HG02763 (cell line): ENCODE results near the gene TMEM86A.
A peak's percentile ranks its signal among the peaks of the same experiment; 100 is the strongest.

Experiments
- ATAC-seq: cut with Tn5 transposase; IDR thresholded peaks from one replicate; pipeline ENCODE4 v1.9.1; 2021; ENCODE audit warnings: mild to moderate bottlenecking, moderate library complexity; ENCODE audit not compliant: unreplicated experiment

Gene TMEM86A

DNA sequence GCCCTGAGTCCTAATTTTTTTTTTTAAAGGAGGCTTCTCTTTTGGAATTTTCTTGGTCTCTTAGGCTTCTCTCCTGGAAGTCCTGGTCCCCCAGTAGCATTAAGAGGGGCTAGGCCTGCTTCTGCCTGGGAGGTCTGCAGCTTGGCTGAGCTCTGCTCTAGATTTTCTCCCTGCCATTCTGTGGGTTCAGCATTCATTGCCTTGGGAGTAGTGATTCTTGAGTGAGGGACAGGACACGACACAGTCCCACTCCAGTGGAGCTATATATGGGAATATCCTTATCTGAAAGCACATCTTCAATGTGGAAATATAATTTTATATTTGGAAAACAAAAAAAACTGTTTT lies 23.7 kb downstream of the TMEM86A start:
- ATAC-seq, result no peak

DNA sequence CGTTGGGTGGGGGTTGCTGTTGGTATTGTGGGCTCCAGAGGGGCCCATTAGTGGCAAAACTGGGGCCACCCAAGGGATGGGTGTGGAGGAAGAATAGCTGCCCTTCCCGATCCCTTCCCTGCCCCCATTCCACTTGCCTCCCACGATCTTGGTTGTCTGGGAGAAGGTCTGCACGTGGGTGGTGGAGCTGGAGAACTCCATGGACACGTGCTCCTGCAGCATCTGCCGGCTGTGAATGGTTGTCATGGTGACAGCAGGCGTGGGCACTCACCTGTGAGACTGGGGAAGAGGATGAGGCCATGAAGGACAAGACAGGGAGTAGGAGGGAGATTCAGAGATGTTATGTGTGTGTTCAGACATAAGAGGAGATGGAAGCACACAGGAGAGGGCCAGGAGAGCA lies 25.4 kb downstream of the TMEM86A start:
- no peak for ATAC-seq

DNA sequence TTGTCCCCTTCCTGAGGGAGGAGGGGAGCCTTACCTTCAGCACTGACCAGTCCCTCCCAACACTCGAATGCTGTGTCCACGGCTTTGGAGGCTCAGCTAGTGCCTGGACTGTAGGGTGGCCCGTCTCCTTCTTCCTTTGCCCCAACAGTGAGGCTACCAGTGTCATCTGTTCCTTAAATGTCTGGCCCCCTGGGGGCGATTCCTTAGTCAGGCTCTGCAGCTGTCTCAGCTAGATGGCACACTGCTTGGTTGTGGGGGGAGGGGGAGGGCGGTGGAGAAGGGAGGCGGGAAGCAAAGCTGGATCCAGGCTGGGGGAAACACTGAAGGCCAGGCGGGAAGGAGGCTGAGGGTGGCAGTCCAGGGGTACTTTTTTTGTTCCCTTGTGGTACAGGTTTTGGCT lies 27.5 kb downstream of the TMEM86A start, which contains the start of gene IGSF22:
TSS of gene IGSF22 (minus strand) at position 149 of the 400 bp plus-strand sequence. CDS start 1,952 bp downstream, outside the sequence.
- no peak for ATAC-seq

DNA sequence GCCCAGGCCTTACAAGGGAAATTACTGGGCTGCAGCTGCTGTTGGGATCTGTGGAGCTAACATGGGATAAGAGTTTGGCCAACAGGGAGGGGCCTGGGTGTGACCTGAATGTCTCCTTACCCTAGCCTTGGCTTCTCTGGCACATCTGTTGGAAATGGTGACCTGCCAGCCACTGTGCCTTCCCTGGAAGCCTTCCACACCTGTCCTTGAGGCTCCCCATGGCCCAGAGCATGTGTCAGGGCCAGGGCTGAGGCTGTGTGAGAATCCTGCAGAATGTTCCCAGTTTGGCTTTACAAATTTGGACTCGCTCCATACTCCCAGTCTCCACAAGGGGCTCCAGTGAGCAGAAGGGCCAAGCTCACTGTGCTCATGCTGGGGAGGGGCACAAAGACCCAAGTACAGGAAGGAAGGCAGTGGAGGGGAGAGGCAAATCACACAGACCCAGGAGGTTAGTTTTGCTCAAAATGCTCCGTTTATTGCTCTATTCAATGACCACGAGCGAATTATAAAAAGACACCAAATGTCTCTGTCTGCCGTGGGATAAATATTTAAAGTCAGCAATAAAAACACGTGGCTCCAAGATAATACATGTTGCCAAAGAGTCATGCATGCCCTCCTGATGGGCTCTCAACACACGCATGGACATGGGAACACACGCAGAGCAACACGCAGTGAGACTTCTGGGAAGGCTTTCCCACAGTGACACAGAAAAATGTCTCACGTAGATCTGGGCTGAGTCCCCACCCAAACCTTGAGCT lies 29.1 kb downstream of the TMEM86A start:
- ATAC-seq, result no peak

DNA sequence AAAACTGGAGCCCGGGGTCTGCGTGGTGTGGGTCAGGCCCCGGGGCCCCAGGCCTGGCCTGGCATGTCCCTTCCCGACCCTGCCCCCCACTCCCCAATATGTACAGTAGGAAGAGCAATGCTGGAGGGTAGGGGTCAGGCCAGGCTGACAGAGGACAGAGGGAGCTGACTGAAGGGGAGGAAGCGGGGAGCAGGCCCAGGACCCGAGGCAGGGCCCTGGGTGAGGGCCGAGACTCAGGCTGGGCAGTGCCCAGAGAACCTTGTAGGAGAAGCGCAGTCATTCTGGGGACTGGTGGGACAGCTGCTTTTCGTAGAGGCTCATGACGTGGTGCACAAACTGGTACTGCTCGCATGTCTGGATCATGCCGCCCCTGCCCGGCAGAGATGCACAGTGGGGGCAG lies 30.1 kb downstream of the TMEM86A start:
- ATAC-seq, result no peak

DNA sequence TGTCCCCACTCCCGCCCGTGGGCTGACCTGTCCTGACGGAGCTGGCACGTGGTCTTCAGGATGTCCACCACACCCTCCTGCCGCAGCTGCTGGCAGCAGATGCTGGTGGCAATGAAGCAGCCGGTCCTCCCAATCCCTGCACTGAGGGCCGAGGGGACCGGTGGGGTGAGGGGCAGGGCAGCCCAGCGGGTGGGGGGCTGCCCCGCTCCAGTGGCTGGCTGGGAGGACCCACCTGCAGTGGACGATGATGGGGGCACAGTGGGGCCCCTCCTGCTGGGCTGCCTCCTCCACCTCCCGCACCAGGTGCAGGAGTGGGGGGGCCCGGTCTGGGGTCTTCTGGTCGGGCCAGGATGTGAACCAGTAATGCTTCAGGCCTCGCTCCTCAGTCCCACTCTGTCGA lies 30.8 kb downstream of the TMEM86A start:
- no peak for ATAC-seq

DNA sequence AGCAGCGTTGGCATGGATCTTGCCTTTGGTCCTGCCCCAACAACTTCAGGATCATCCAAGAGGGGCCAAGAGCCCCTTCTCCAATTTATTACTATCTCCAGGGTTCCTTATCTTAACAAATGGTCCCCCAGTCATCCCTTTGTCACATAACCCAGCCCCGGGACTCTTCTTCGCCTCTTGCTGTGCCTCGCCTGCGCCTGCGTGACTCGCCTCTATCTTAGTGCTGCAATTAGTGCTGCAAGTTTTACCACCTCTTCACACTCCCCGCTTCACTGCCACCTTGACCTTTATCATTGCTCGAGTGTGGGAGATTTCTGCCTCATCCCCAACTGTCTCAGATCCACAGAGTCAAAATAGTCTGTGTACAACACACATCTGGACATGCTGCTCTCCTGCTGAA lies 31.4 kb downstream of the TMEM86A start:
- no peak for ATAC-seq

DNA sequence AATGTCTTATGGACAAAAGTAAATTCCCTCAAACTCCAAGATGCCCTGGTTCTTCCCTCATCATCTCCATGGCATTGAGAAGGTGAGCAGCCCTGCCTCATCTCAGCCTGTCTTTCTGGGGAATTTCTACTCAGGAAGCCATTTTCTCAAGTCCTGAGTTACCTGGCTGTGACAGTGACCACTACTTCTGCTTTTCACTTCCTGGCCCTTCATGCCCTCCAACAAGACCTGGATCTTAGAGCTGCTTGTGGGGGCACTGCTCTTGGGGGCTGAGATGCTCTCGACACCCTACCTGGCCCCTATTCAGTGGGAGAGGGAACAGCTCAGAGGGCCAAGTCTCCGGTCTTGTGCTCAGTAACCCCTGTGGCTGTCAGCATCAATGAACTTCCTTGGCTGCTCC lies 32.9 kb downstream of the TMEM86A start:
- ATAC-seq, result no peak

DNA sequence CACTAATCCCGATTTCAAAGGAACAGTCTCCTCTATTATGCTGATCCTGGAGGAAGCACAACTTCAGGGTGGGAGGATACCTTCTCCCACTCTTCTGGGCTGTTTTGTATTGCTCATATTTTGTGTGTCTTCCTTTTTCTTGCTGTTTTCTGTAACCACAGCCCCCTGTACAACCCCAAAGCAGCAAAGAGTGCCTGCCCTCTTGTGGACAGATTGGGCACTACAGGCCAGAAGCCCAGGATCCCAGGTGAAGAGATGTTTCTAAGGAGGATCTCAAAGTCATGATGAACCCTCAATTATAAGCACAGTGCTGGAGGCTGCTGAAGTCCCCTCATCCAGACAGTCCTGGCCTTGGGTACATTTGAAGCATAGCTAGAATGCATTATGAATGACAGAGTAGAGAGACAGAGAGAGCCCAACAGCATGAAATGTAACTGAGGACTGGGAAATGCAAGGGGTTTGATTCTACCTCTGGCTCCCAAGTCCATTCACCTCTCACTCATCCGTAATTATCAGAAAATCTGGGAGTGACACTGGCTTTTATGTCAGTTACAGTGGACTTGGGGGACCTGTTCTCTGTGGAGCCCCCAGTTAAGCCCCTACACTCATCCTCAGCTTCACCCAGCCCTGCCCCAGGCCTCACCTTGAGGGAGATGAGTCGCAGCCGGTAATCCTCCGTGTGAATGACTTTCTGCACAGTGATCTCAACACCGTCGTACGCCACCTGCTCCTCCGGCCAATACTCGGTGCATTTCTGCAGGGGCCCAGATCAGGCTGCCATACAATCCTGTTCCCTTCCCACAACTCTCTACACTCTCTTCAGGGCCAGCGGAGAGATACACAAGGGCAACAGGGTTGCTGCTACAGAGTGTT lies 33.6 kb downstream of the TMEM86A start:
- peak; percentile 39 for ATAC-seq

DNA sequence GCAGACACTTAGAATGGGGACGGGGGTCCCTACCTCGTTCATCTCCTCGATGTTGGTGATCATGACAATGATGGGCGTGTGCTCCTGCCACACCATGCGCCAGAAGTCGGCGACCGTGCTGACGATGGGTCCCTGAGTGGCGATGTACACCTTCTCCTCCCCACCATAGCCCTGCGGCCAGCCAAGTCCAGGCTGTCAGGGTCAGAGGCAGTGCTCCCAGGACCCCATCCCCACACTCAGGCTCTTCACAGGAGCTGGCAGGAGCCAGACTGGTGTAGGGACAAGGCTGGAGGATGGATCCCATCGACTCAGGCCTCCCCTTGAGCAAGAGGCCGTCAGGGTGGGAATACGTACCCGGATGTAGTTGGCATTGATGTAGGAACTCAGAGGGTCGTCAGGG lies 34.6 kb downstream of the TMEM86A start:
- ATAC-seq, result no peak

DNA sequence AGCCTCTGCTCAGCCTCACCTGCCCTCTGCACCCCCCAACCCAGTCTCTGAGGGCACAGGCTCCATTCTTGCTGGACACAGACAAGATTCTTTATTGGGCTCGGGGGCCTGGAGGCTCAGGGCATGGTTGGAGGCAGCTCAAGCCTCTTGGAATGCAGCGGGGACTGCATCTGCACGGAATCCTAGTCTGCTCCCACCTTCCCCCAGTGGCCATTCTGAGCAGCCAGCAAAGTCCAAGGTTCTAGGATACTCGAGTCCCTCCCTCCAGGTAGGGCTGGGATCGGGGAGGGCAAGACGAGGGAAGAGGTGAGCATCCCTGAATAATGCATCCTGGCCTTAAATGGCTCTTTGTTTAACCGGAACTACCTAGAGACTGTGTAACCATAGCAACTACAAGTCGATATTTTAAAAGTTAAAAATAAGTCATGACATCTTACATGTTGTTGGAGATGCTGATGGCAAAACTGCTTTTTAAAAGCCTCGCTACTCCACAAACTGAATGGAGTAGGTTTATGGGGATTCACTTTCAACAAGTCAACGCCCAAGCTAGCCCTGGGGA lies 38.1 kb downstream of the TMEM86A start:
- no peak for ATAC-seq

DNA sequence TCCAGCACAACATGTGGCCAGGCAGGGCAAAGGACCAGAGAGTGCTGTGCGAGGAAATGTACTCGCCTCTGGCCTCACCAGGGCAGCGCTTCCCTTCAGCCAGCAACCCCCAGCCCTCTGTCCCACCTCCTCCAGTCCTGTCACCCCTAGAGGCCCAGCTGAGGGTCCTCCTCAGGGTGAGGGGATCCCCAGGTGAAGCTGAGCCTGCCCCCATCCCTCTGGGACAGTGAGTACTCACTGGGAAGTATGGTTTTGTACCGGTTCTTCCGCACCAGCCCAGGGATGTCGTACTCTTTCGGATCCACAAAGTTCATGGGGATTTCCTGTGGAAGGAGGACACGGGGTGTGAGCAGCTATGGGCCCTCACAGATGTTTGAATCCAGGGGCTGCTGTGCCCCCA lies 39.1 kb downstream of the TMEM86A start:
- no peak for ATAC-seq

DNA sequence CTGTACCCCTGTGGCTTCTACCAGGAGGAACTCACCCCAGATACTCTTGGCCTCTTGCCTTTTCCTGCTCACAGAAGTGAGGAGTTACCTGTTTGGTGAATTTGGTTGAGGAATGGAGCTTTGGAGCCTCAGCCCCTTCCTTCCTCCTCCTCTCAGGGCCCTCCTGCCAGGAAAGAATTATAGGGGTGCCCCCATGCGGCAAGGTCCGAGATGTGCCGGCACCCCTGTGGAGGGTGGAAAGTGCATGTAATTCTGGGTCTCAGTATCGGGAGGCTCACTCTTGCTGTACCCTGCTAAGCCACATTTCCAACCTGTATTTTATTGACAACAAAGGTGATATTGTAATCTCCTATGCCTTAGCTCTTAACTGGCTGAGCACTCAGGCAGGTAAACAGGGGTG lies 41.1 kb downstream of the TMEM86A start:
- ATAC-seq, result no peak

DNA sequence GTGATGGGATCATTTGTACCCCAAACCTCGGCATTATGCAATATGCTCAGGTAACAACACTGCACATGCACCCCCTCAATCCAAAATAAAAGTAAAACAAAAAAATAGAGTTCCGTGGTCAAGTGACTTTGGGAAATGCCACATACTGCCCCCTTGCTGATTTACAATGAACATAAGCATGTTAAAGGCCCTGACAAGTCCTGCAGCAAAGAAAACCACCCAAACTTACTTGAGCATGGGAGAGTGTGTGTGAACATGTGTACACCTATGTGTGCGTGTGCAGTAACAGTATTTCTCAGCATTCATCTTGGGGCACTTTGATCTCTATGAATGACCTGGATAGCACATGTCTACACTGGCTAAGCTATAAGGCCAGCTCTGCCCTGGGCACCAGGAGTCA lies 43.2 kb downstream of the TMEM86A start:
- no peak for ATAC-seq

DNA sequence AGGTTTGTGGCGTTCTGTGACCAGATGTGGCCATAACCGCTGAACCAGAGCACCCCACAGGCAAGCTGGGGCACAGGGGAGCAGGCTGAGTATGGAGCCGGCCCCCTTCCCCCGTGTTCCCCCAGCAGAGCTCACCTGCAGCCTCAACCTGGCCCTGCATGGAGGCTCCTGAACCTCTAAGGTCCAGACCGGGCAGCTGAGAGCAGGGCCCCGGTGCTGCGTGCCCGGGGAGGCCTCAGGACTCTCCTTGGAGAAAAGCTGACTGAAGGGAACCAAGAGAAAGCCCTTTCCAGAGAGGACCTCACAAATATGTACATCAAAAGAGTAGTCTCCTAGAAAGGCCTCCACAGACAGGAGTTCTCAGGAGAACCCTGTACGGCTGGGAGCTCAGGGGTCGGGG lies 44.8 kb downstream of the TMEM86A start:
- no peak for ATAC-seq

DNA sequence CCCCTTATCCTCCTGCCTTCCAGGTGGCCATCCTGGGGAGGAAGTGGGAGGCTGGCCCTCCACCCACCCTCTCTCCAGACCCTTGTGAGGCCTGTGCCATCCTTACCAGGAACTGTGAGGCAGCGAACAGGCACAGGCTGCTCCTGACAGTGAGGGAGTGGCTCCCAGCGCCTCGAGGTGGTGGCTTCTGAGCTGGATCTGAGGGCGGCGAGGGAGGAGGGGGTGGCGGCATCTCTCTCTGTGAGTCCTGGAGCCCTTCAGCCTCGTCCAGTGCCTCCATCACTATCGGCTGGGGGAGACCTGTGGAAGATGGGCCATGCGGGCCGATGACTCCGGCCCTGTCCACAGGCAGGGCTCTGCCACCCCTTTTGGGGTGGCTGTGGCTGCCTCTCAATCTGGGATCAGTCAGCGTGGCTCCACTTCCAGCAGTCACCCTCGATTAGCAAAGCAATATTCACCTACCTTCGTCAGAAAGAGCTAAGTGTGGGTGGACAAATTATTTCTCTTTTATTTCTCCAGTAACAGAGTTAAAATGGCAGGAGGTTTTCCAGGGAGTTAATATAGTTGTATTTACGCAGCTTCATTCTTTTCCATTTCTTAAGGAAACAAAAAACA lies 45.4 kb downstream of the TMEM86A start:
- ATAC-seq, result no peak

DNA sequence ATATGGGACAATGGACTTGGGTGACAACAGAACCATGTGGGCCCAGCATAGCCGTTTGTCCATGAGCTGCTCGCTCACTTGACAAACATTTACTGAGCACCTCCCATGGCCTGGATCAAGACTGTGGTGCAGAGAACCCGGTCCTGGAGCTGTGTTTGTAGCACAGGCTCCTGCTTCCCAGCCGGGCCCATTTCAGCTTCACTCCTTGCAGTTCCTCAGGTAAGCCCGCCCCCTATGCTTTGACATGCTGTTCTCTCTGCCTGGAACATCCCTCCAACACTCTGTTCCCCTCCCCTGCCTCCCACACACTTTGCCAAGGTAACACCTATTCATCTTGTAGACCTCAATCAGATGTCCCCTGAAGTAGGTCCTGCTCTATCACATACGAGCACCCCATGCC lies 46.7 kb downstream of the TMEM86A start:
- no peak for ATAC-seq

DNA sequence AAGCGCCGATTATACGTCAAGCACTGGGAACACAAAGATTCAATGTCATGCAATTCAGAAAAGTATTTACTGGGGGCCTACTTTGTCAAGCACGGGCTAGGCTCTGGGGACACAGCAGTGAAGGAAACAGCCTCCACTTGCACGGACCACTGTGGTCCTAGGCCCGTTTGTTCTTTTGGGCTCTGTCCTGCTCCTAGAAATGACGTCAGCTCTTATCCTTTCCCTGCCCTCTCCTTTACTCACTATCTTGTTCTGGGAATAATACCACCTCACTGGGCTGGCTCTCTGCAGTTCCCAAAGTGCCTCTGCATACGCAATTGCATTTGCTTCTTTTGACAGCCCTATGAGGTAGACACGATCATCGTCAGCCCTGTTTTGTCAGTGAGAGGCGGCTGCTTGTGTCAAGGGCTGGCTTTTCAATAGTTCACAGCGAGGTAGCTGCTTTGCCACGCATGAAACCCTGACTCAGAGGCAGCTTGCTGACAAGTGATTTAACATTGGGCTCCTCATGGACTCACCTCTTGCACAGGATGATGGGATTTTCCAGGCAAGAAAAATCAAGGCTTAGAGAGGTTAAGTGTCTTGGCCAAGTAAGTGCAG lies 50.3 kb downstream of the TMEM86A start:
- ATAC-seq, result no peak

DNA sequence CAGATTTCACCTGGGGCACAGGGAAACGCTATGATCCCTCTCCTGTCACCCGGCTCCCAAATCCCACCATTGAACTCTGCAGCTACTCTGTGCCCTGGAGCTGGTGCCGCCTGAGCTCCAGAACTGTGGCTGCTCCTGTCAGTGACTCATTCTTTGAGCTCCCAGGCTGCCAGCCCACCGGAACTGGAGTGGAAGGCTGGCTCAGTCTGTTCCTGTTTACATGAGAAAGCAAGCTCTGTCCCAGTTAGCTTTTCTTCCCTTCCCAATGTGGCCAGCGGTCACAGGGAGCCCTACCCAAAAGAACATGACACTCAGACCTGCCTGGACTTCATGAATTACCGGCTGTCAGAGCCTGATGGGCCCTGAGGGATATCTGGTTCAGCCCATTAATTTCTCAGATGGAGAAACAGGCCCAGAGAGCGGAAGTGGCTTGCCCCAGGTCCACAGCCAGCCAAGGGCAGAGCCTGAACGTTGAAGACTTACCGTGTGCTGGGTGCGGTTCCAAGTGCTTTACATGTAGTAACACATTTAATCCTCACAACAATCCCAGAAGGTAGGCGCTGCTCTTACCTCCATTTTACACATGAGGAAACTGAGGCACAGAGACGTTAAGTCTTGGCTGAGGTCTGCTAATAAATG lies 51.2 kb downstream of the TMEM86A start:
- no peak for ATAC-seq

DNA sequence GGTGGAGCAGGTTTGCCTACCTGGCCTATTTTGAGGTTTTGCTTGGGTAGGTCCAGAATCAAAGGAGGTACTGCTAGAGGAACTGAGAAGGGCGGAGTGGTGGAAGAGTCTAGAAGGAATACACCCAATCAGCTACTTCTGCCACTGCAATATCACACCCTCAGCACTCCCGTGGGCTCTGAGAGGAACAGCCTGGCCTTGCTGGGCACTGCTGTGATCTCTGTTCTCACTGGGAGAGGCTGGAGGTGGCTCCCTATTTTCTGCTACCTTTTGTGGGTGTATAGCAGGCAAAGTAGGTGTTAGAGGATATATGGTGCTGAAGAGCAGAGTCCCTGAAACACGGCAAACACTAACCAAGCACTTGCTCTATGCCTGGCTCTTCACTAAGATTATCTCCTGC lies 52.4 kb downstream of the TMEM86A start:
- ATAC-seq, result no peak

DNA sequence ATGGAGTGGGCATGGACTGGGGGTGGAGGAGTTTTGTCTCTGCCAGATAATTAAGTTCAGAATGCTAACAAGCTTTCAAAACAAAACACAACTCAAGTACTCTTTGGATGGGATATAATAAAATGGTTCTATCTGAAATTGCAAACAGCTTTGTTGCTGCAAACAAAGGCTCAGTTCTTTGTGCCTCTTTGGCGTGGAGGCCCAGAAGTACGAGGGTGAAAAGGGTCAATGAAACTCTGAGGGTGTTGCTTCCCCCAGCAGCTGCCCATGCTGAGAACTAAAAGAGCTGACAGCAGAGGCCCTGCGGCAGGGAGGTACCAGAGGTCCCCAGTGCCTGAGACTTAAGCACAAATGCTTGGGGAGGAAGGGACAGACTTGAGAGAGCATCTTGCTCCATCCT lies 53.9 kb downstream of the TMEM86A start:
- ATAC-seq, result no peak
